VCaP (cell line): ENCODE data around the gene AP4S1.
"Not testable (repeated sequence)": the region's sequence is repeated elsewhere in the genome, so short reads cannot be mapped to it uniquely, and the experiment has no call there.

Experiments used
- H3K27ac ChIP-seq: fragments of 450-650 bp; 2 replicates; pipeline ENCODE4 v1.5.1; 2017
- CTCF ChIP-seq: fragments of 450-650 bp; conservative IDR thresholded peaks from 2 replicates; pipeline ENCODE4 v1.5.1; 2017; ENCODE audit warnings: mild to moderate bottlenecking, moderate library complexity

Gene AP4S1

GRCh38 chr14:31047503-31047902, 22.1 kb downstream of the AP4S1 start:
- no peak overlapping the region for H3K27ac ChIP-seq
- TF ChIP-seq CTCF, result no peak

GRCh38 chr14:31051023-31051422, 25.6 kb downstream of the AP4S1 start:
- H3K27ac ChIP-seq, result no peak overlapping the region
- TF ChIP-seq CTCF, result no peak

GRCh38 chr14:31051511-31051910, 26.1 kb downstream of the AP4S1 start:
- no peak for TF ChIP-seq CTCF
- no peak overlapping the region for H3K27ac ChIP-seq

- not testable (repeated sequence) for H3K27ac ChIP-seq
Measured at GRCh38 chr14:31052905-31053586, 27.6 kb downstream of the AP4S1 start.

- H3K27ac ChIP-seq, result no peak overlapping the region
- TF ChIP-seq CTCF, result no peak
Measured at GRCh38 chr14:31057035-31057434, 31.6 kb downstream of the AP4S1 start.

- peak overlapping the region; percentile 39 for H3K27ac ChIP-seq
- no peak for TF ChIP-seq CTCF
Measured at GRCh38 chr14:31057701-31058364, 32.4 kb downstream of the AP4S1 start.

GRCh38 chr14:31059152-31059924, 33.9 kb downstream of the AP4S1 start:
- H3K27ac ChIP-seq, result peak overlapping the region; percentile 39
- no peak for TF ChIP-seq CTCF
